ENCODE data around the gene TRIM67.

DNA sequence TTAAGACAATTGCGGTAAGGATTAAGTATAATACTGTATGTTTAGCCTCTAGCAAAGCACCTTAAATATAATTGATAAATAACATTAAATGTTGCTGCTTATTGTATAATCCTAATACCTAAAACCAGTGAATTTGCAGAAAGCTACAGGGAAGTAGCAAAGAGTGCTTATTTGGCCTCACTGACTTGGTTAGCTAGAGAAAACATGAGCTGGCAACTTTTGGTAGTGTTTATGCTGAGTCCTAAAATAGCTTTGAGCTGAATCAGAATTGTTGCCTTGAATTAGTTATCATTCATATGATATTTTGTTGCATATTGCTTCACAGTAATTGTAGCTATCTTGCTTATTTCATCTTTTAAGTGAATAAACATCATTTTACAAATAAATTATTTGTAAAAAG, 3.5 kb downstream of the TRIM67 start:
- TF ChIP-seq, protein P1, sequence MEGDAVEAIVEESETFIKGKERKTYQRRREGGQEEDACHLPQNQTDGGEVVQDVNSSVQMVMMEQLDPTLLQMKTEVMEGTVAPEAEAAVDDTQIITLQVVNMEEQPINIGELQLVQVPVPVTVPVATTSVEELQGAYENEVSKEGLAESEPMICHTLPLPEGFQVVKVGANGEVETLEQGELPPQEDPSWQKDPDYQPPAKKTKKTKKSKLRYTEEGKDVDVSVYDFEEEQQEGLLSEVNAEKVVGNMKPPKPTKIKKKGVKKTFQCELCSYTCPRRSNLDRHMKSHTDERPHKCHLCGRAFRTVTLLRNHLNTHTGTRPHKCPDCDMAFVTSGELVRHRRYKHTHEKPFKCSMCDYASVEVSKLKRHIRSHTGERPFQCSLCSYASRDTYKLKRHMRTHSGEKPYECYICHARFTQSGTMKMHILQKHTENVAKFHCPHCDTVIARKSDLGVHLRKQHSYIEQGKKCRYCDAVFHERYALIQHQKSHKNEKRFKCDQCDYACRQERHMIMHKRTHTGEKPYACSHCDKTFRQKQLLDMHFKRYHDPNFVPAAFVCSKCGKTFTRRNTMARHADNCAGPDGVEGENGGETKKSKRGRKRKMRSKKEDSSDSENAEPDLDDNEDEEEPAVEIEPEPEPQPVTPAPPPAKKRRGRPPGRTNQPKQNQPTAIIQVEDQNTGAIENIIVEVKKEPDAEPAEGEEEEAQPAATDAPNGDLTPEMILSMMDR (IDR thresholded peaks at IDR 0.05) = no peak
- TF ChIP-seq, protein P2, sequence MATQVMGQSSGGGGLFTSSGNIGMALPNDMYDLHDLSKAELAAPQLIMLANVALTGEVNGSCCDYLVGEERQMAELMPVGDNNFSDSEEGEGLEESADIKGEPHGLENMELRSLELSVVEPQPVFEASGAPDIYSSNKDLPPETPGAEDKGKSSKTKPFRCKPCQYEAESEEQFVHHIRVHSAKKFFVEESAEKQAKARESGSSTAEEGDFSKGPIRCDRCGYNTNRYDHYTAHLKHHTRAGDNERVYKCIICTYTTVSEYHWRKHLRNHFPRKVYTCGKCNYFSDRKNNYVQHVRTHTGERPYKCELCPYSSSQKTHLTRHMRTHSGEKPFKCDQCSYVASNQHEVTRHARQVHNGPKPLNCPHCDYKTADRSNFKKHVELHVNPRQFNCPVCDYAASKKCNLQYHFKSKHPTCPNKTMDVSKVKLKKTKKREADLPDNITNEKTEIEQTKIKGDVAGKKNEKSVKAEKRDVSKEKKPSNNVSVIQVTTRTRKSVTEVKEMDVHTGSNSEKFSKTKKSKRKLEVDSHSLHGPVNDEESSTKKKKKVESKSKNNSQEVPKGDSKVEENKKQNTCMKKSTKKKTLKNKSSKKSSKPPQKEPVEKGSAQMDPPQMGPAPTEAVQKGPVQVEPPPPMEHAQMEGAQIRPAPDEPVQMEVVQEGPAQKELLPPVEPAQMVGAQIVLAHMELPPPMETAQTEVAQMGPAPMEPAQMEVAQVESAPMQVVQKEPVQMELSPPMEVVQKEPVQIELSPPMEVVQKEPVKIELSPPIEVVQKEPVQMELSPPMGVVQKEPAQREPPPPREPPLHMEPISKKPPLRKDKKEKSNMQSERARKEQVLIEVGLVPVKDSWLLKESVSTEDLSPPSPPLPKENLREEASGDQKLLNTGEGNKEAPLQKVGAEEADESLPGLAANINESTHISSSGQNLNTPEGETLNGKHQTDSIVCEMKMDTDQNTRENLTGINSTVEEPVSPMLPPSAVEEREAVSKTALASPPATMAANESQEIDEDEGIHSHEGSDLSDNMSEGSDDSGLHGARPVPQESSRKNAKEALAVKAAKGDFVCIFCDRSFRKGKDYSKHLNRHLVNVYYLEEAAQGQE (IDR thresholded peaks at IDR 0.05; ENCODE audit: insufficient read depth in 1 of 2, low read depth in 2 of 2, low read length in 1 of 2) = no peak

Measured in Panc1 (cell line).